Stimulated activated CD8-positive, alpha-beta memory T cell treated with anti-CD3 and anti-CD28 coated beads, Interleukin-15, amount 100 ng/mL, for 4 hours (primary cell): ENCODE measurements around the gene HIVEP2.

ENCODE experiments used
- DNase-seq, 2 donors: peaks; one replicate each; pipeline ENCODE4 v3.0.0-alpha.2; 2020; ENCODE audit warnings: low read depth in 2 of 2

The HIVEP2 gene

GRCh38 chr6:142946181-142946923, 1.4 kb upstream of the HIVEP2 start:
- DNase-seq, result peak; percentile 82 to 89

- DNase-seq, result peak; percentile 32 to 41
These were observed 637 bp upstream of the HIVEP2 start for GRCh38 chr6:142945446-142946180.

- peak; percentile 95 to 98 for DNase-seq
These were observed 590 bp downstream of the HIVEP2 start for GRCh38 chr6:142944124-142945048.

- DNase-seq, result peak in 1 of 2 donors; percentile 13
These were observed 1.3 kb downstream of the HIVEP2 start for GRCh38 chr6:142943711-142944123.

- DNase-seq, result no peak
These were observed 2.2 kb downstream of the HIVEP2 start for GRCh38 chr6:142942805-142943227.

- DNase-seq, result no peak
These were observed 2.7 kb downstream of the HIVEP2 start for GRCh38 chr6:142942238-142942637.

- no peak for DNase-seq
These were observed 4.0 kb downstream of the HIVEP2 start for GRCh38 chr6:142941018-142941417.

- no peak for DNase-seq
These were observed 4.5 kb downstream of the HIVEP2 start for GRCh38 chr6:142940487-142940886.

- DNase-seq, result no peak
These were observed 6.5 kb downstream of the HIVEP2 start for GRCh38 chr6:142938510-142938909.

- no peak for DNase-seq
These were observed 7.0 kb downstream of the HIVEP2 start for GRCh38 chr6:142937986-142938385.

- no peak for DNase-seq
These were observed 9.1 kb downstream of the HIVEP2 start for GRCh38 chr6:142935553-142936517.

GRCh38 chr6:142934599-142934998, 10.4 kb downstream of the HIVEP2 start:
- no peak for DNase-seq

GRCh38 chr6:142934106-142934505, 10.9 kb downstream of the HIVEP2 start:
- DNase-seq, result no peak

GRCh38 chr6:142933701-142934100, 11.3 kb downstream of the HIVEP2 start:
- no peak for DNase-seq

GRCh38 chr6:142932889-142933288, 12.1 kb downstream of the HIVEP2 start:
- DNase-seq, result no peak

GRCh38 chr6:142929751-142930358, 15.1 kb downstream of the HIVEP2 start:
- DNase-seq, result no peak

- DNase-seq, result no peak
These were observed 17.1 kb downstream of the HIVEP2 start for GRCh38 chr6:142927904-142928303.

GRCh38 chr6:142927271-142927580, 17.8 kb downstream of the HIVEP2 start:
- no peak for DNase-seq

- peak; percentile 42 to 47 for DNase-seq
These were observed 18.3 kb downstream of the HIVEP2 start for GRCh38 chr6:142926494-142927270.

- DNase-seq, result no peak
These were observed 18.8 kb downstream of the HIVEP2 start for GRCh38 chr6:142926177-142926493.
